K562 (cell line): Measurements from ENCODE around the gene CCNL1. TPM values are rescaled to one million over a fixed set of nuclear protein-coding genes. Genes with fewer than 3 reads are reported as not detected.

Source experiments
- ATAC-seq: fragments of 200-7000 bp; cut with Tn5 transposase; 3 replicates; pipeline ENCODE4 v1.9.1; 2020; ENCODE audit warnings: moderate library complexity
- BruUV-seq: library from RNA; stranded (reverse); fragments of 400-500 nt; replicated peaks from 2 replicates; lab custom pipeline; 2021; lab: Mats Ljungman, UMichigan
- CTCF ChIA-PET: fragments of 300-600 bp; formaldehyde crosslinking; extraction: SDS; loops from one replicate; lab custom pipeline; 2021; ENCODE audit warnings: low intra/inter-chr PET ratio; lab: Yijun Ruan, JAX
- POLR2A ChIA-PET: fragments of 300-600, 350-650 bp; sonication (Branson Sonifier 250); formaldehyde crosslinking; extraction: SDS; loops from one replicate; lab custom pipeline; 2021; ENCODE audit warnings: antibody characterized with exemption, inconsistent platforms; lab: Yijun Ruan, JAX
- DNase-seq, 4 experiments: peaks; one replicate each; pipeline versions ENCODE4 v3.0.0 to v3.0.0-alpha.2; 2011 to 2018; ENCODE audit warnings: low spot score in 3 of 4, mixed read lengths in 3 of 4; ENCODE audit errors: extremely low read depth in 1 of 4
- FAIRE-seq: peaks from 2 replicates; lab custom pipeline; 2011; peaks lifted over from hg19 to GRCh38; lab: Jason Lieb, UNC
- H2AFZ ChIP-seq: 2 replicates; pipeline ENCODE4 v1.6.0; 2011; ENCODE audit warnings: low read depth, low read length, control low read depth, inconsistent platforms
- H3K27ac ChIP-seq: fragments of 200-600 bp; 3 replicates; pipeline ENCODE4 v1.8.0; 2011; ENCODE audit warnings: low read depth, mild to moderate bottlenecking, control low read depth, inconsistent platforms, low read length, moderate library complexity, mixed read lengths; ENCODE audit errors: extremely low read depth
- H3K27me3 ChIP-seq, 2 experiments: fragments of 300-600 bp in 1 of 2; 2 replicates in 1 of 2; 3 replicates in 1 of 2; pipeline versions ENCODE4 v1.6.0 to v1.8.0; 2011; ENCODE audit warnings: inconsistent platforms in 2 of 2, low read length in 2 of 2, mild to moderate bottlenecking in 1 of 2, mixed read lengths in 1 of 2, moderate library complexity in 1 of 2; ENCODE audit not compliant: control insufficient read depth in 2 of 2, insufficient read depth in 2 of 2
- H3K36me3 ChIP-seq: fragments of 300-600 bp; 3 replicates; pipeline ENCODE4 v1.8.0; 2011; ENCODE audit warnings: mild to moderate bottlenecking, low read length, inconsistent platforms; ENCODE audit not compliant: control insufficient read depth, insufficient read depth
- H3K4me1 ChIP-seq, 2 experiments: fragments of 200-600 bp in 1 of 2; replicated peaks in 1 of 2; 2 replicates in 1 of 2; 3 replicates in 1 of 2; pipeline versions ENCODE4 v1.5.1 to v1.8.0; 2011; ENCODE audit warnings: inconsistent platforms in 2 of 2, low read length in 2 of 2, mild to moderate bottlenecking in 1 of 2, mixed read lengths in 1 of 2, moderate library complexity in 1 of 2; ENCODE audit not compliant: control insufficient read depth in 2 of 2, insufficient read depth in 2 of 2
- H3K4me2 ChIP-seq: 2 replicates; pipeline ENCODE4 v1.6.1; 2011; ENCODE audit warnings: low read length, control low read depth, inconsistent platforms, mixed read lengths; ENCODE audit not compliant: insufficient read depth
- H3K4me3 ChIP-seq: fragments of 200-600 bp; sonication (generic), shearing (Covaris generic); 2 replicates; pipeline ENCODE4 v1.5.1; 2016; ENCODE audit warnings: control low read depth, inconsistent platforms
- H3K79me2 ChIP-seq: fragments of 200-600 bp; 3 replicates; pipeline ENCODE4 v1.8.0; 2011; ENCODE audit warnings: low read length, inconsistent platforms; ENCODE audit not compliant: control insufficient read depth, insufficient read depth
- H3K9ac ChIP-seq, 2 experiments: 2 replicates each; pipeline versions ENCODE4 v1.6.0 to v1.6.1; 2011; ENCODE audit warnings: low read depth in 2 of 2, low read length in 2 of 2, control low read depth in 1 of 2, inconsistent platforms in 1 of 2, mild to moderate bottlenecking in 1 of 2, mixed read lengths in 1 of 2; ENCODE audit not compliant: insufficient read depth in 1 of 2
- H3K9me1 ChIP-seq: one replicate; pipeline ENCODE4 v1.6.0; 2011; ENCODE audit warnings: inconsistent platforms, mild to moderate bottlenecking, low read length, moderate library complexity; ENCODE audit not compliant: control insufficient read depth, insufficient read depth
- H3K9me3 ChIP-seq: replicated peaks from 2 replicates; pipeline ENCODE4 v1.5.1; 2011; ENCODE audit warnings: low read depth, low read length, inconsistent platforms; ENCODE audit not compliant: control insufficient read depth, insufficient read depth
- H4K20me1 ChIP-seq: replicated peaks from 2 replicates; pipeline ENCODE4 v1.6.1; 2011; ENCODE audit warnings: low read length, inconsistent platforms, mixed read lengths; ENCODE audit not compliant: control insufficient read depth, insufficient read depth
- CBX2 ChIP-seq: fragments of 200-600 bp; sonication (generic); IDR thresholded peaks from one replicate; pipeline ENCODE4 v1.6.1; 2012; ENCODE audit warnings: mild to moderate bottlenecking, low read length, inconsistent platforms; ENCODE audit not compliant: insufficient read depth, poor library complexity, severe bottlenecking
- CEBPB ChIP-seq: fragments of 450-650 bp; IDR thresholded peaks from 2 replicates; pipeline ENCODE4 v1.6.1; 2016; ENCODE audit warnings: missing genetic modification characterization, missing compliant biosample characterization
- CEBPG ChIP-seq, 3 experiments: fragments of 200-800 bp in 1 of 3; sonication (Bioruptor generic) in 1 of 3; sonication (generic) in 1 of 3; formaldehyde crosslinking in 1 of 3; IDR thresholded peaks in 2 of 3; conservative IDR thresholded peaks in 1 of 3; 2 replicates each; pipeline versions ENCODE4 v1.6.1 to v1.8.0; 2016 to 2022; ENCODE audit warnings: missing compliant biosample characterization in 2 of 3, missing genetic modification characterization in 2 of 3, mild to moderate bottlenecking in 1 of 3, missing genetic modification reagents in 1 of 3
- COPS2 ChIP-seq: fragments of 450-650 bp; conservative IDR thresholded peaks from 2 replicates; pipeline ENCODE4 v1.6.1; 2016; ENCODE audit warnings: mild to moderate bottlenecking, moderate library complexity
- DMBX1 ChIP-seq: fragments of 250-450 bp; sonication (Bioruptor Pico); IDR thresholded peaks from 2 replicates; pipeline ENCODE4 v1.8.0; 2022; ENCODE audit warnings: inconsistent platforms, mild to moderate bottlenecking, moderate library complexity, borderline replicate concordance
- FOXA3 ChIP-seq, 2 experiments: fragments of 450-650 bp in 1 of 2; sonication (generic) in 1 of 2; formaldehyde crosslinking; IDR thresholded peaks in 1 of 2; conservative IDR thresholded peaks in 1 of 2; 2 replicates each; pipeline versions ENCODE4 v1.4.0 to v1.8.0; 2020 to 2022; ENCODE audit warnings: mild to moderate bottlenecking in 2 of 2, missing genetic modification reagents in 1 of 2
- JUND ChIP-seq, 2 experiments: IDR thresholded peaks; 2 replicates in 1 of 2; 3 replicates in 1 of 2; pipeline ENCODE4 v1.6.1; 2011; ENCODE audit warnings: borderline replicate concordance in 2 of 2, low read depth in 2 of 2, low read length in 2 of 2, improper control_type of control experiment in 1 of 2, missing biosample characterization in 1 of 2, missing genetic modification characterization in 1 of 2, missing genetic modification reagents in 1 of 2
- KLF1 ChIP-seq: fragments of 450-650 bp; IDR thresholded peaks from 2 replicates; pipeline ENCODE4 v1.6.1; 2016; ENCODE audit warnings: missing genetic modification characterization, missing compliant biosample characterization
- NCOR1 ChIP-seq: fragments of 450-650 bp; IDR thresholded peaks from 2 replicates; pipeline ENCODE4 v1.6.1; 2016; ENCODE audit warnings: mild to moderate bottlenecking, moderate library complexity
- RAD21 ChIP-seq, 2 experiments: fragments of 250-450 bp in 1 of 2; fragments of 450-650 bp in 1 of 2; sonication (Bioruptor Pico) in 1 of 2; formaldehyde crosslinking in 1 of 2; IDR thresholded peaks in 1 of 2; conservative IDR thresholded peaks in 1 of 2; 2 replicates each; pipeline versions ENCODE4 v1.4.0 to v1.8.0; 2020 to 2022; ENCODE audit warnings: mild to moderate bottlenecking in 2 of 2, moderate library complexity in 1 of 2
- SIRT6 ChIP-seq: IDR thresholded peaks from one replicate; pipeline ENCODE4 v1.6.1; 2012; ENCODE audit warnings: low read depth, mild to moderate bottlenecking, control low read depth, inconsistent platforms, low read length, moderate library complexity
- SMAD3 ChIP-seq: fragments of 450-650 bp; formaldehyde crosslinking; conservative IDR thresholded peaks from 2 replicates; pipeline ENCODE4 v1.4.0; 2020; ENCODE audit warnings: mild to moderate bottlenecking
- YBX1 ChIP-seq: fragments of 450-650 bp; IDR thresholded peaks from 2 replicates; pipeline ENCODE4 v1.7.1; 2016; ENCODE audit warnings: mild to moderate bottlenecking
- ZBTB26 ChIP-seq: fragments of 450-650 bp; formaldehyde crosslinking; IDR thresholded peaks from 2 replicates; pipeline ENCODE4 v1.4.0; 2022; ENCODE audit warnings: missing genetic modification characterization
- ZNF76 ChIP-seq: fragments of 250-450 bp; sonication (Bioruptor Pico); IDR thresholded peaks from 2 replicates; pipeline ENCODE4 v1.4.0; 2020; ENCODE audit warnings: mild to moderate bottlenecking, moderate library complexity, borderline replicate concordance
- WGBS: fragments of 100-300 bp; shearing (Covaris generic); methylation state at CpG from one replicate; pipeline ENCODE4 v1.1.6; 2016; ENCODE audit warnings: low coverage, mixed read lengths; ENCODE audit not compliant: insufficient coverage; ENCODE audit errors: missing lambda C conversion rate; 5-methylcytosine and 5-hydroxymethylcytosine counted together
- in situ Hi-C: fragments of 300-500 bp; cut with MboI; formaldehyde crosslinking; loops from 4 replicates; pipeline ENCODE4 v1.15.0; 2018; ENCODE audit warnings: inconsistent platforms, mixed read lengths
- intact Hi-C: fragments of 100-400 bp; cut with micrococcal nuclease; formaldehyde crosslinking; loops from 2 replicates; pipeline ENCODE4 v1.14.2; 2022
- polyA plus RNA-seq, 8 experiments: library from polyadenylated mRNA; depleted of rRNA in 4 of 8; stranded (reverse) in 5 of 8; unstranded in 3 of 8; fragments of >200 nt; fragmentation: Nextera tagmentation in 2 of 8; fragmentation: Illumina TruSeq in 1 of 8; extraction: Ambion mirVana in 2 of 8; extraction: Trizol in 1 of 8; gene quantifications; 2 replicates each; pipeline versions ENCODE4 v1.2.1 to v1.2.3, GENCODE V29; 2011 to 2014; ENCODE audit warnings: inconsistent platforms in 1 of 8, missing spikeins in 1 of 8
- total RNA-seq, 7 experiments: library from RNA; depleted of rRNA in 6 of 7; stranded (reverse); fragments of >200 nt in 6 of 7; fragmentation: Illumina TruSeq in 2 of 7; extraction: Trizol in 2 of 7; gene quantifications; 2 replicates each; pipeline versions ENCODE4 v1.2.1 to v1.2.3, GENCODE V29; 2011 to 2021; ENCODE audit warnings: low replicate concordance in 1 of 7
- TF ChIP-seq, protein P1 (sequence below): IDR thresholded peaks from 2 replicates; pipeline ENCODE4 v1.6.1; 2016; ENCODE audit warnings: missing genetic modification characterization, missing compliant biosample characterization

Gene CCNL1
- total and polyA plus RNA-seq, 9 of the 15 experiments (the other 6 are each of a cell fraction or from before 2014, with no cell fraction given), result 16.1 to 186 (median 132) TPM

- no peaks in the 10 kb centered on the region for H4K20me1 ChIP-seq
- ChIA-PET CTCF (interaction anchor here (0.5 to 4.1 kb wide), 8 partner anchors 463 to 1331 kb away, joined by 3 to 48 read pairs (median 4); partner anchors contain the start of genes C3orf33 and TIPARP), POLR2A (interaction anchor here (0.7 to 1.9 kb wide), 3 partner anchors 10 to 71 kb away, joined by 3 to 6 read pairs (median 4); no protein-coding TSS in a partner anchor)
- H2AFZ ChIP-seq, result no peak overlapping the region
- no peak overlapping the region for H3K4me2 ChIP-seq
- no peak overlapping the region for H3K4me3 ChIP-seq
- peak overlapping the region in 1 of 2 experiments; percentile 57; a peak in 1 of 4 replicates for H3K9ac ChIP-seq
- H3K79me2 ChIP-seq, result no peaks in the 10 kb centered on the region
- H3K4me1 ChIP-seq, result peaks cover 8 to 16% of the 10 kb centered on the region in 2 experiments; a peak in 4 of 5 replicates
- ATAC-seq (peak; percentile 30; the same call in 2 of the 3 replicates), FAIRE-seq (no peak), DNase-seq (no peak)
- intact Hi-C loops (loop anchor here (1.0 to 10.0 kb wide), 10 partner anchors 56 to 1140 kb away; partner anchors contain the start of genes LEKR1 and TIPARP), in situ Hi-C loops (loop anchor here (5.0 to 25.0 kb wide), 4 partner anchors 310 to 990 kb away; partner anchors contain the start of gene LEKR1)
- no peaks in the 10 kb centered on the region for H3K36me3 ChIP-seq
- no peaks in the 10 kb centered on the region for H3K27me3 ChIP-seq
- TF ChIP-seq YBX1 (no peak), FOXA3 (CRISPR knock-in tag; conservative IDR thresholded peaks at IDR 0.05 in 1 of 2, IDR thresholded peaks at IDR 0.05 in 1 of 2) (no peak), DMBX1 (CRISPR knock-in tag) (no peak), NCOR1 (no peak), JUND (IDR thresholded peaks at IDR 0.05; ENCODE audit: borderline replicate concordance, low read depth, low read length) (no peak), JUND (tag; IDR thresholded peaks at IDR 0.05; ENCODE audit: borderline replicate concordance, low read depth, low read length) (no peak), RAD21 (CRISPR knock-in tag; conservative IDR thresholded peaks at IDR 0.05 in 1 of 2, IDR thresholded peaks at IDR 0.05 in 1 of 2) (peak in 1 of 2 experiments; percentile 5; a peak in 1 of 4 replicates), CEBPB (tag) (peak; percentile 68), KLF1 (tag) (no peak), SMAD3 (CRISPR knock-in tag) (no peak), CBX2 (no peak), ZBTB26 (CRISPR knock-in tag) (no peak), ZNF76 (CRISPR knock-in tag) (no peak), SIRT6 (no peak), COPS2 (no peak), CEBPG (CRISPR knock-in tag; IDR thresholded peaks at IDR 0.05) (no peak), CEBPG (tag; conservative IDR thresholded peaks at IDR 0.05 in 1 of 2, IDR thresholded peaks at IDR 0.05 in 1 of 2) (peak in 1 of 2 experiments; percentile 53; a peak in 1 of 4 replicates)
- TF ChIP-seq, protein P1, sequence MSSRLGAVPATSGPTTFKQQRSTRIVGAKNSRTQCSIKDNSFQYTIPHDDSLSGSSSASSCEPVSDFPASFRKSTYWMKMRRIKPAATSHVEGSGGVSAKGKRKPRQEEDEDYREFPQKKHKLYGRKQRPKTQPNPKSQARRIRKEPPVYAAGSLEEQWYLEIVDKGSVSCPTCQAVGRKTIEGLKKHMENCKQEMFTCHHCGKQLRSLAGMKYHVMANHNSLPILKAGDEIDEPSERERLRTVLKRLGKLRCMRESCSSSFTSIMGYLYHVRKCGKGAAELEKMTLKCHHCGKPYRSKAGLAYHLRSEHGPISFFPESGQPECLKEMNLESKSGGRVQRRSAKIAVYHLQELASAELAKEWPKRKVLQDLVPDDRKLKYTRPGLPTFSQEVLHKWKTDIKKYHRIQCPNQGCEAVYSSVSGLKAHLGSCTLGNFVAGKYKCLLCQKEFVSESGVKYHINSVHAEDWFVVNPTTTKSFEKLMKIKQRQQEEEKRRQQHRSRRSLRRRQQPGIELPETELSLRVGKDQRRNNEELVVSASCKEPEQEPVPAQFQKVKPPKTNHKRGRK (tag), result no peak
- no peak overlapping the region for H3K27ac ChIP-seq
- BruUV-seq, result no TSS peak
- no peaks in the 10 kb centered on the region for H3K9me1 ChIP-seq
- 19% methylated on average over 6 of the region's 6 CpGs for WGBS
- H3K9me3 ChIP-seq, result no peaks in the 10 kb centered on the region
Measured at GRCh38 chr3:157136647-157137387, 23.1 kb downstream of the CCNL1 start.
